Immature natural killer cell (primary cell): ENCODE data around the gene ZNF821. TPM values are rescaled to one million over a fixed set of nuclear protein-coding genes. Genes with fewer than 3 reads are reported as not detected.

ENCODE experiments used
- polyA plus RNA-seq, 3 donors: library from polyadenylated mRNA; unstranded; fragments of 300-500 nt; fragmentation: Illumina TruSeq; gene quantifications; one replicate each; pipeline ENCODE4 v1.2.3, GENCODE V29; 2021

Gene ZNF821
- polyA plus RNA-seq, 3 donors from 2014 or later, result 9.3 to 12.6 (median 12.2) TPM

Other genes starting within 250 kb of the ZNF821 start
- gene PHLPP2, start 159.5 kb downstream of the ZNF821 start, polyA plus RNA-seq, result 1 to 10 TPM in 1 of 3 donors, under 1 TPM in 2; 0.30 to 3.0 (median 0.80) TPM
- gene AP1G1, start 75.3 kb downstream of the ZNF821 start, polyA plus RNA-seq, result 10 to 100 TPM in 1 of 3 donors, 1 to 10 TPM in 2; 5.2 to 24.4 (median 5.2) TPM
- 10 to 100 TPM in 1 of 3 donors, 1 to 10 TPM in 2; 9.6 to 18.6 (median 9.8) TPM for gene ATXN1L, start 38.2 kb downstream of the ZNF821 start, polyA plus RNA-seq
- 100 to 1,000 TPM in 2 of 3 donors, 10 to 100 TPM in 1; 98.3 to 171 (median 141) TPM for gene IST1, start 11.3 kb upstream of the ZNF821 start, polyA plus RNA-seq
- not detected for gene PKD1L3, start 116.2 kb upstream of the ZNF821 start, polyA plus RNA-seq
- gene DHODH, start 124.6 kb upstream of the ZNF821 start, polyA plus RNA-seq, result 1 to 10 TPM in 2 of 3 donors, under 1 TPM in 1; 0.34 to 7.2 (median 5.9) TPM
- gene HP, start 170.3 kb upstream of the ZNF821 start, polyA plus RNA-seq, result not detected
- not detected for gene HPR, start 179.0 kb upstream of the ZNF821 start, polyA plus RNA-seq
- 10 to 100 TPM in 2 of 3 donors, 1 to 10 TPM in 1; 9.6 to 18.3 (median 12.1) TPM for gene TXNL4B, start 209.4 kb upstream of the ZNF821 start, polyA plus RNA-seq
- 10 to 100 TPM; 16.9 to 39.9 (median 20.6) TPM for gene DHX38, start 209.7 kb upstream of the ZNF821 start, polyA plus RNA-seq